Kidney (tissue), 14 donors: Measurements from ENCODE around the gene PLA2G4B. TPM values are rescaled to one million over a fixed set of nuclear protein-coding genes. Genes with fewer than 3 reads are reported as not detected.

Experiments used
- DNase-seq, 5 donors: peaks; one replicate each; pipeline ENCODE4 v3.0.0-alpha.2; 2013 to 2020
- FAIRE-seq: peaks from 2 replicates; lab custom pipeline; 2012; peaks lifted over from hg19 to GRCh38; lab: Jason Lieb, UNC
- H3K27ac ChIP-seq, 2 donors: one replicate each; pipeline ENCODE4 v1.7.0; 2013; ENCODE audit warnings: low read depth in 2 of 2, low read length in 2 of 2, inconsistent platforms in 1 of 2
- H3K27me3 ChIP-seq: one replicate; pipeline ENCODE4 v1.7.1; 2013; ENCODE audit warnings: low read length, inconsistent platforms; ENCODE audit not compliant: control insufficient read depth, insufficient read depth
- H3K36me3 ChIP-seq, 3 donors: one replicate each; pipeline versions ENCODE4 v1.7.0 to v1.7.1; 2013; ENCODE audit warnings: low read length in 3 of 3, control low read depth in 1 of 3, inconsistent platforms in 1 of 3; ENCODE audit not compliant: insufficient read depth in 3 of 3, control insufficient read depth in 2 of 3
- H3K4me1 ChIP-seq, 3 donors: one replicate each; pipeline versions ENCODE4 v1.7.0 to v1.7.1; 2013; ENCODE audit warnings: low read length in 3 of 3, inconsistent platforms in 1 of 3, low read depth in 1 of 3; ENCODE audit not compliant: control insufficient read depth in 2 of 3, insufficient read depth in 2 of 3
- H3K4me3 ChIP-seq, 3 donors: one replicate each; pipeline versions ENCODE4 v1.7.0 to v1.8.1; 2013; ENCODE audit warnings: low read length in 3 of 3, control low read depth in 1 of 3, inconsistent platforms in 1 of 3
- H3K9ac ChIP-seq, 3 donors: one replicate each; pipeline versions ENCODE4 v1.7.0 to v1.7.1; 2013; ENCODE audit warnings: low read length in 3 of 3, control low read depth in 1 of 3, inconsistent platforms in 1 of 3
- H3K9me3 ChIP-seq, 3 donors: one replicate each; pipeline versions ENCODE4 v1.7.0 to v1.7.1; 2013; ENCODE audit warnings: low read length in 3 of 3, control low read depth in 1 of 3, inconsistent platforms in 1 of 3; ENCODE audit not compliant: control insufficient read depth in 2 of 3, insufficient read depth in 1 of 3
- CTCF ChIP-seq: IDR thresholded peaks from 3 replicates; pipeline ENCODE4 v1.5.1; 2012; ENCODE audit warnings: mild to moderate bottlenecking, moderate library complexity, borderline replicate concordance; ENCODE audit not compliant: insufficient read depth; ENCODE audit errors: extremely low read depth
- intact Hi-C: fragments of 100-400 bp; cut with DNase I; formaldehyde crosslinking; loops from one replicate; pipeline ENCODE4 v1.11.1; 2022
- polyA plus RNA-seq: library from polyadenylated mRNA; stranded (reverse); fragments of 350-450 nt; fragmentation: Illumina TruSeq; extraction: RNeasy Lipid Tissue Mini Kit (QIAGEN cat#74804); gene quantifications from one replicate; pipeline ENCODE4 v1.2.3, GENCODE V29; 2014; ENCODE audit warnings: low read depth, low replicate concordance; ENCODE audit not compliant: insufficient read depth
- total RNA-seq: library from RNA; stranded (reverse); fragmentation: NEBNext Ultra II Directional; extraction: Animal tissue kit (Norgen Biotek cat#: 25700); gene quantifications from one replicate; pipeline ENCODE4 v1.2.1, GENCODE V29; 2021
- donor health status: control.
- donor health status: control.
- donor health status: control.
- donor health status: control.
- donor health status: control.
- donor health status: DM: yes; HTN: yes; CAD: no.
- donor health status: Normal renal cell carcinoma (clear cell type).

PLA2G4B gene
- total and polyA plus RNA-seq, 2 donors from 2014 or later = 4.8 to 8.3 TPM

GRCh38 chr15:41876689-41877088 lies 38.0 kb downstream of the PLA2G4B start:
- intact Hi-C loops = no loop called here
- no peaks in the 10 kb centered on the region for H3K36me3 ChIP-seq
- H3K9me3 ChIP-seq = no peaks in the 10 kb centered on the region
- H3K4me3 ChIP-seq = no peak overlapping the region
- H3K27ac ChIP-seq = no peak overlapping the region
- no peaks in the 10 kb centered on the region for H3K27me3 ChIP-seq
- DNase-seq (no peak), FAIRE-seq (no peak)
- no peak overlapping the region for H3K9ac ChIP-seq
- H3K4me1 ChIP-seq = peaks cover 0 to 3% (median 0%) of the 10 kb centered on the region in 3 donors
- no peak for TF ChIP-seq CTCF

GRCh38 chr15:41877631-41878354 lies 39.1 kb downstream of the PLA2G4B start:
- H3K4me3 ChIP-seq = no peak overlapping the region
- FAIRE-seq = no peak
- intact Hi-C loops = no loop called here
- no peak overlapping the region for H3K9ac ChIP-seq
- no peaks in the 10 kb centered on the region for H3K9me3 ChIP-seq
- H3K36me3 ChIP-seq = no peaks in the 10 kb centered on the region
- no peak overlapping the region for H3K27ac ChIP-seq
- TF ChIP-seq CTCF = no peak
- H3K4me1 ChIP-seq = peaks cover 0 to 8% (median 3%) of the 10 kb centered on the region in 3 donors
- DNase-seq = no peak
- H3K27me3 ChIP-seq = no peaks in the 10 kb centered on the region

GRCh38 chr15:41878355-41878699 lies 39.7 kb downstream of the PLA2G4B start:
- H3K27me3 ChIP-seq = no peaks in the 10 kb centered on the region
- no peak overlapping the region for H3K27ac ChIP-seq

More at GRCh38 chr15:41878355-41878699, 39.7 kb downstream of the PLA2G4B start:
- FAIRE-seq (no peak), DNase-seq (no peak)
- Histone ChIP-seq H3K36me3 (no peaks in the 10 kb centered on the region), H3K4me3 (no peak overlapping the region), H3K9me3 (no peaks in the 10 kb centered on the region), H3K9ac (no peak overlapping the region), H3K4me1 (peaks cover 0 to 8% (median 3%) of the 10 kb centered on the region in 3 donors)
- intact Hi-C loops = no loop called here
- no peak for TF ChIP-seq CTCF
